Fibroblast of lung (primary cell): ENCODE results near the gene MICAL3. TPM values are rescaled to one million over a fixed set of nuclear protein-coding genes. Genes with fewer than 3 reads are reported as not detected.

ENCODE experiments used
- DNase-seq, 2 donors: peaks; one replicate each; pipeline versions ENCODE4 v3.0.0 to v3.0.0-alpha.2; 2010; ENCODE audit warnings: low read depth in 2 of 2
- H2AFZ ChIP-seq: 2 replicates; pipeline ENCODE4 v1.5.1; 2012; ENCODE audit warnings: low read length, control low read depth, inconsistent platforms
- H3K27ac ChIP-seq: 2 replicates; pipeline ENCODE4 v1.5.1; 2011; ENCODE audit warnings: low read length, control low read depth; ENCODE audit not compliant: insufficient read depth
- H3K27me3 ChIP-seq: 2 replicates; pipeline ENCODE4 v1.5.1; 2011; ENCODE audit warnings: mild to moderate bottlenecking, low read length; ENCODE audit not compliant: control insufficient read depth, insufficient read depth
- H3K36me3 ChIP-seq: 2 replicates; pipeline ENCODE4 v1.5.1; 2011; ENCODE audit warnings: low read length; ENCODE audit not compliant: control insufficient read depth, insufficient read depth
- H3K4me1 ChIP-seq: 2 replicates; pipeline ENCODE4 v1.5.1; 2011; ENCODE audit warnings: low read length; ENCODE audit not compliant: control insufficient read depth, insufficient read depth; ENCODE audit errors: extremely low read depth
- H3K4me2 ChIP-seq: 2 replicates; pipeline ENCODE4 v1.5.1; 2011; ENCODE audit warnings: low read length, control low read depth; ENCODE audit not compliant: insufficient read depth; ENCODE audit errors: extremely low read depth
- H3K4me3 ChIP-seq, 4 experiments: fragments of 200-600 bp in 1 of 4; sonication (generic) in 1 of 4; replicated peaks in 1 of 4; 2 replicates each; pipeline ENCODE4 v1.5.1; 2011 to 2016; ENCODE audit warnings: low read length in 4 of 4, low read depth in 3 of 4, mild to moderate bottlenecking in 3 of 4, control low read depth in 2 of 4, inconsistent platforms in 1 of 4, mixed read lengths in 1 of 4; ENCODE audit not compliant: insufficient read depth in 1 of 4; ENCODE audit errors: control extremely low read depth in 1 of 4
- H3K79me2 ChIP-seq: 2 replicates; pipeline ENCODE4 v1.5.1; 2012; ENCODE audit warnings: mild to moderate bottlenecking, low read length, inconsistent platforms; ENCODE audit not compliant: control insufficient read depth, insufficient read depth
- H3K9ac ChIP-seq: 2 replicates; pipeline ENCODE4 v1.5.1; 2011; ENCODE audit warnings: mild to moderate bottlenecking, low read length, control low read depth; ENCODE audit not compliant: insufficient read depth
- H3K9me3 ChIP-seq: 2 replicates; pipeline ENCODE4 v1.5.1; 2012; ENCODE audit warnings: low read depth, low read length; ENCODE audit not compliant: control insufficient read depth, insufficient read depth
- H4K20me1 ChIP-seq: 2 replicates; pipeline ENCODE4 v1.5.1; 2011; ENCODE audit warnings: low read length; ENCODE audit not compliant: control insufficient read depth, insufficient read depth; ENCODE audit errors: extremely low read depth
- EZH2 ChIP-seq: IDR thresholded peaks from 2 replicates; pipeline ENCODE4 v1.5.1; 2012; ENCODE audit warnings: low read length, control low read depth, mild to moderate bottlenecking; ENCODE audit errors: missing control alignments
- polyA plus RNA-seq, 2 donors: library from polyadenylated mRNA; depleted of rRNA in 1 of 2; stranded (reverse) in 1 of 2; unstranded in 1 of 2; fragments of >200 nt; gene quantifications; 2 replicates each; pipeline ENCODE4 v1.2.1, GENCODE V29; 2011 to 2012; ENCODE audit warnings: missing spikeins in 1 of 2
- total RNA-seq: library from RNA; depleted of rRNA; stranded (reverse); fragments of >200 nt; gene quantifications from 2 replicates; pipeline ENCODE4 v1.2.1, GENCODE V29; 2014
- TF ChIP-seq, protein P1 (sequence below), 2 donors: IDR thresholded peaks in 1 of 2; conservative IDR thresholded peaks in 1 of 2; 1 replicate in 1 of 2; 2 replicates in 1 of 2; pipeline ENCODE4 v1.5.1; 2011 to 2012; ENCODE audit warnings: low read length in 2 of 2, control low read depth in 1 of 2, inconsistent platforms in 1 of 2, low read depth in 1 of 2, mild to moderate bottlenecking in 1 of 2

The MICAL3 gene
- total and polyA plus RNA-seq, 2 donors (not counting 1 experiment from before 2014, with no cell fraction given): 10.8 to 22.6 TPM

GRCh38 chr22:17954860-17955587 lies 69.3 kb downstream of the MICAL3 start:
- DNase-seq: no peak
- Histone ChIP-seq H3K4me1 (peaks cover 6% of the 10 kb centered on the region), H3K27me3 (no peaks in the 10 kb centered on the region), H3K36me3 (peaks cover 1% of the 10 kb centered on the region), H3K4me3 (no peak overlapping the region), H3K9me3 (no peaks in the 10 kb centered on the region), H2AFZ (no peak overlapping the region), H3K79me2 (peaks cover 10% of the 10 kb centered on the region), H3K9ac (no peak overlapping the region), H3K27ac (no peak overlapping the region), H3K4me2 (no peak overlapping the region), H4K20me1 (no peaks in the 10 kb centered on the region)
- no peak for TF ChIP-seq EZH2
- TF ChIP-seq, protein P1, sequence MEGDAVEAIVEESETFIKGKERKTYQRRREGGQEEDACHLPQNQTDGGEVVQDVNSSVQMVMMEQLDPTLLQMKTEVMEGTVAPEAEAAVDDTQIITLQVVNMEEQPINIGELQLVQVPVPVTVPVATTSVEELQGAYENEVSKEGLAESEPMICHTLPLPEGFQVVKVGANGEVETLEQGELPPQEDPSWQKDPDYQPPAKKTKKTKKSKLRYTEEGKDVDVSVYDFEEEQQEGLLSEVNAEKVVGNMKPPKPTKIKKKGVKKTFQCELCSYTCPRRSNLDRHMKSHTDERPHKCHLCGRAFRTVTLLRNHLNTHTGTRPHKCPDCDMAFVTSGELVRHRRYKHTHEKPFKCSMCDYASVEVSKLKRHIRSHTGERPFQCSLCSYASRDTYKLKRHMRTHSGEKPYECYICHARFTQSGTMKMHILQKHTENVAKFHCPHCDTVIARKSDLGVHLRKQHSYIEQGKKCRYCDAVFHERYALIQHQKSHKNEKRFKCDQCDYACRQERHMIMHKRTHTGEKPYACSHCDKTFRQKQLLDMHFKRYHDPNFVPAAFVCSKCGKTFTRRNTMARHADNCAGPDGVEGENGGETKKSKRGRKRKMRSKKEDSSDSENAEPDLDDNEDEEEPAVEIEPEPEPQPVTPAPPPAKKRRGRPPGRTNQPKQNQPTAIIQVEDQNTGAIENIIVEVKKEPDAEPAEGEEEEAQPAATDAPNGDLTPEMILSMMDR (conservative IDR thresholded peaks at IDR 0.05 in 1 of 2, IDR thresholded peaks at IDR 0.05 in 1 of 2; ENCODE audit: low read depth in 1 of 2, low read length in 2 of 2): no peak

DNA sequence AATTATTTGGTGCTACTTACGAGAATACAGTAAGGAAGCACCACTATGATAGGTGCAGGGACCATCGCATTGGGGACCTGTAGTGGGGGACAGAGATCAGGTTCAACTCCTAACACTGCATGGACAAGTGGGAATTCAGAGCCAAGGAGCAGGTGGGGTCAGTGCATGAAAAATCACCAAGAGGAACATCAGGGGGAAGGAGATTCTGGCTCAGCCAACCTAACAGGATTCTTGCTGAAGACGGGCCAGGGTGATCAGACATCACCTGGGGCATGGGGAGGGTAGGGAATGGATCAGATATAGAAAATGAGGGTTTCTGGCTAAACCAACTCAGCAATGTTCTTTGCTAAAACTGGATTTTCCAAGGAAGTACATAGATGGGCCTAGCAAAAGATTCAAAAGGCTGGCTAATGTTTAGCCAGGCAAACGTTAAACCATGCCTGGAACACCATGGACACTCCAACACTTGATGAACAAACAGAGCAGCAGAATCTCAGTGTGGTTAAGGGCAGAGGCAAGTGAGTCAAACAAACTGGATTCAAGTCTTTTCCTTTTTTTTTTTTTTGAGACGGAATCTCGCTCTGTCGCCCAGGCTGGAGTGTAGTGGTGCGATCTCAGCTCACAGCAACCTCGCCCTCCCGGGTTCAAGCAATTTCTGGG lies 70.0 kb downstream of the MICAL3 start:
- no peaks in the 10 kb centered on the region for H4K20me1 ChIP-seq
- H3K4me3 ChIP-seq: no peak overlapping the region
- peaks cover 6% of the 10 kb centered on the region for H3K4me1 ChIP-seq
- no peak for DNase-seq
- H3K27me3 ChIP-seq: no peaks in the 10 kb centered on the region
- H3K4me2 ChIP-seq: no peak overlapping the region
- H3K9ac ChIP-seq: no peak overlapping the region
- no peak for TF ChIP-seq EZH2
- TF ChIP-seq, protein P1 (conservative IDR thresholded peaks at IDR 0.05 in 1 of 2, IDR thresholded peaks at IDR 0.05 in 1 of 2; ENCODE audit: low read depth in 1 of 2, low read length in 2 of 2): no peak
- H3K36me3 ChIP-seq: no peaks in the 10 kb centered on the region
- peaks cover 10% of the 10 kb centered on the region for H3K79me2 ChIP-seq
- no peak overlapping the region for H3K27ac ChIP-seq
- H2AFZ ChIP-seq: no peak overlapping the region
- H3K9me3 ChIP-seq: no peaks in the 10 kb centered on the region

DNA sequence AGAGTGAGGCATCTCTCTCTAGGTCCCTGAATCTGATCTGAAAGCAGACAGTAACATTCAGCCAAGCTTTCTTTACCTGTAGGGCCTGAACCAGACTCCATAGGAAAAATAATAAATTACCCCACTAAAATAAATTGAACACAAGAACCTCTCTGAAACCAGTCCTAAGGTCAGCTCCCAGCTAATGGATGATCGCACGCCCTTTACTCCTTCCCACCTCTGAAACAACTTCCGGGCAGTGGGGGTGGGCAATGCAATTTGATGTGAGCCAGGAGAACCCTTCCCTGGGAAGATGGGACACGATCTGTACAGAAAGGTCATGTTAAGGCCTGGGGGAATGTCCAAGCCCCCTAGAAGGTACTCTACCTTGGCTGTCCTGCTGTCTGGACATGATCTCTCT lies 71.2 kb downstream of the MICAL3 start:
- no peak overlapping the region for H3K27ac ChIP-seq
- no peak overlapping the region for H3K4me3 ChIP-seq
- H3K9ac ChIP-seq: no peak overlapping the region
- no peak for DNase-seq
- H3K9me3 ChIP-seq: no peaks in the 10 kb centered on the region
- no peaks in the 10 kb centered on the region for H4K20me1 ChIP-seq
- TF ChIP-seq, protein P1 (conservative IDR thresholded peaks at IDR 0.05 in 1 of 2, IDR thresholded peaks at IDR 0.05 in 1 of 2; ENCODE audit: low read depth in 1 of 2, low read length in 2 of 2): no peak
- no peak for TF ChIP-seq EZH2
- H3K4me2 ChIP-seq: no peak overlapping the region
- H3K36me3 ChIP-seq: no peaks in the 10 kb centered on the region
- H2AFZ ChIP-seq: no peak overlapping the region
- H3K27me3 ChIP-seq: no peaks in the 10 kb centered on the region
- H3K79me2 ChIP-seq: peaks cover 10% of the 10 kb centered on the region
- peaks cover 5% of the 10 kb centered on the region for H3K4me1 ChIP-seq
